GM19463 (cell line): Measurements from ENCODE around the gene ANXA8L1.
"Not testable (repeated sequence)": the region's sequence is repeated elsewhere in the genome, so short reads cannot be mapped to it uniquely, and the experiment has no call there.

Source experiments
- ATAC-seq: cut with Tn5 transposase; IDR thresholded peaks from one replicate; pipeline ENCODE4 v1.9.1; 2021; ENCODE audit warnings: mild to moderate bottlenecking, moderate library complexity; ENCODE audit not compliant: unreplicated experiment

ANXA8L1 gene

DNA sequence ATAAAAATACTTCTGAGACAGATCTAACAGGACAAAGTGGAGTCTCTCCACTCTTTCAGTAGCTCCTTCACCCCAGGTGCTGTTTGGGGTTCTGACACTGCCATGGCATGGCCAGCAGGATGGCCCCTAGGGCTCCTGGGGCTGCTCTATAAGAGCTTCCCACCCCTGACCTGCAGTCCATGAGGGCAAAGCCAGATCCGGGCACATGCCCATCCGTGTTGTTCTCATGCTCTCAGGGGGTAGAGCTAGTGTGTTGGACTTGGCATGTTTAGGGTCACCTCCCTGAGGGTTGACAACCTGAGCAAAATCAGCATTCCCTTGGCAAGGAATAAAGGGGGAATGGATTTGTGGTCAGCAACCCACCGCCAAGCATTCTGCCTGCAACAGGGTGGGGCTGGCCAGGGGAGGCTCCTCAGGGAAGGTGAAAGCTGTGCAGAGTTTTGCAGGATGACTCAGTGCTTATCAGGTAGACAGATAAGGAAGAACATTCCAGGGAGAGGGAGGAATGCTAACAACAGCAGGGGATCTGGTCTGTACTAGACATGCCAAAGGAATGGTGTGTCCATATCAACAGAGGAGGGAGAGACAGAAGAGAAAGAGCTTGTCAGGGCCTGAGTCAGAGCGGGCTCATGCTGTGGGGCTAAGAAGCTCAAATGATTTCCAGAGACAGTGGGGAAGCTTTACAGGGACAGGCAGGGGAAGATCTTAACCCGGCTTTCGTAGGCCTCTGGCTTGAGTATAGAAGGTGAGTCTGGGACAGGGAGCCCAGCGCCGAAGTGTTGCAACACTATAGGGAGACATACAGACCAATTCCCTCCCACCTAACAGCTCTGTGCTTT lies 21.1 kb downstream of the ANXA8L1 start:
- not testable (repeated sequence) for ATAC-seq

DNA sequence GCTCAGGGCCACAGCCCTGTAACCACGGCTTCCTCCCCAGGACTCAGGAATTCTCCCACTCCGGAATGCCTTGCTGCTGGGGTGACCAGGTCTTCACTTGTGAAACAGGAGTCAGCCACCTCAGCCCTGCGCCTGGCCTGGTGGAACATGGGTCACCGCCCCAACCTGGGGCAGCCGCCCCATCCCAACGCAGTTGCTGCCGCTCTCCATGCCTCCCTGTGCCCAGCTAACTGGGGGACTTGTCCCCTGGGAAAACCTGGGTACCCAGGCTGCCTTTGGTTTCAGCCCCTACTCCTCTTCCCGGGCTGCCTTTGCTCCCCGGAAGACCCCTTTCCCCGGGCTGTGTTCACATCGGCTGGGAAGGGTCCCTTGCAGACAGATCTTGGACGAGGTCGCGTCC lies 22.2 kb downstream of the ANXA8L1 start:
- not testable (repeated sequence) for ATAC-seq

DNA sequence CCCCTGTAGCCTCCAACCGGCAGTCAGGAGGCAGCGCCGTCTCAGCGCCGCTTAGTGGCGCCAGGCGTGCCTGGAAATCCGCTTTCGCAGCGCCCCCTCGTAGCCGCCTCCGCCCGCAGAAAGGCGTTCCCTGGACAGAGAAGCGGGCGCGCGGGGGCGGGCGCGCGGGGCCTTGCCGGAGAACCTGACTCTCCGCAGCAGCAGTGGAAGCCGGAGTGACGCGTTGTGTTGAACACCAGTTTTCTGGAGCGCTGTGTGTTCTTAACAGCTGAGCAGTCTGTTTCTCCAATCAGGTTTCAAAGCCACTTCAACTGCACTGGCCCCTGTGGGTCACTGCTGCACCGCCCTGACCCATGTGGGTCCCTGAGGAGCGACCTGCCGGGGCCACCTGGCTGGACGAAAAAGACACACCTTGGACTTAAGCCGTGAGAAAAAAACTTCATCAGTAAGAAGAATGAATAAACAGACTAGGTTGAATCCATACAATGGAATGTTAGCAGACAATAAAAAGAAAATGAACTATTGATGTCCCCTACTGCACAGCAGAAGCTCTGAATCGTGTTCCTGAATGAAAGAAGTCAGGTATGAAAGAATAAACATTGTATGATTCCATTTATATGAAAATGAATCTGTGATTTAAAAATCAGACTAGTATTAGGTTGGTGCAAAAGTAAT lies 22.8 kb downstream of the ANXA8L1 start:
- ATAC-seq: peak; percentile 54

DNA sequence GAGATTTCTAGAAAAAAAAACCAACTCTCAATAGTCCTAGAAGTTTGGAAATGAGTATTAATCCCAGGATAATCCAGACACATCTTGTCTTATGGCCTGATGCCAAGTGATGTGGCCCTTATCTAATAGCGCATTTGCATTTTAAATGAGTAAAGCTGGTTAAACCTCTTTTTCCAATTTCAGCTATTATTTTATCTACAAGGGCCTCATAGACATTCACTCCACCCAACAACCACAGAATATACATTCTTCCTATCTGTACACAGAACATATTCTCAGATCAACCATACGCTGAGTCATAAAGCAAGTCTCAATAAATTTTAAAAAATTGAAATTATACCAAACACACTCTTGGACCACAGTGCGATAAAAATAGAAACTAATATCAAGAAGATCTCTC lies 34.0 kb downstream of the ANXA8L1 start:
- not testable (repeated sequence) for ATAC-seq

DNA sequence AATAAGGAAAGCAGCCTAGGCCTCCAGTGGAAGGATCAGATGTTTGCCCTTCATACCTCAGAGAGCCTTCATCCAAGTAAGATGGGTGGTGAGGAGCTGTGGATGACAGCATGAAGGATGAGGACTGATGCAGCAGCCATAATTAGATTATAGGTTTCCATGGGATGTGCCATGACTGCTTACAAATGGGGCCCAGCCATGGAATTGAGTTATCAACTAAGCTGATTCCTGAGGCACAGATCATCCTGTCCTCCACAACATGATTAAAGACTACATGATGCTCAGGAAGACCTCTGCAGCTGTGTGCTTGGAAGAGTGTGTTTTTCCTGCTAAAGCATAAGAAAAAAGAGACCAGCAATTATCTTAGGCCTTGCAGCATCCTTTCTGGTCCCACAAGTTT lies 35.5 kb downstream of the ANXA8L1 start:
- ATAC-seq: not testable (repeated sequence)

DNA sequence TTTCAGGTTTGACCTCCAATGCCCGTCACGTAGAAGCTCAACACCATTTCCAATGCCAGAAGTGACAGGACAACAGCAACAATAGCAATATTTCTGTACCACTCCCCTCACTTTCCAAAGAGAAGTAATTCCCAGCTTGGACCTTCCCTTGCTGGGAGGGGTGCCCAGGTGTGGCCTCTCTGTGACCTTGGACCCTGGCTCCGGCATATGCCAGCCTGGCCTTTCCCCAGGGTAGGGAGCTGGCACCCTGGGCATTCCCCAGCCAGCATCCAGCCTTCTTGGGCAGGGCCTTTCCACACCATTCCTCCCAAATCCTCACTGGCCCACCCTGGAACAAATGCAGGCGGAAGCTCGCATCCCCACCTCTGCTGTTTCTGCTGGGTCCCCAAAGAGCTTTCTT lies 37.1 kb downstream of the ANXA8L1 start:
- ATAC-seq: not testable (repeated sequence)

DNA sequence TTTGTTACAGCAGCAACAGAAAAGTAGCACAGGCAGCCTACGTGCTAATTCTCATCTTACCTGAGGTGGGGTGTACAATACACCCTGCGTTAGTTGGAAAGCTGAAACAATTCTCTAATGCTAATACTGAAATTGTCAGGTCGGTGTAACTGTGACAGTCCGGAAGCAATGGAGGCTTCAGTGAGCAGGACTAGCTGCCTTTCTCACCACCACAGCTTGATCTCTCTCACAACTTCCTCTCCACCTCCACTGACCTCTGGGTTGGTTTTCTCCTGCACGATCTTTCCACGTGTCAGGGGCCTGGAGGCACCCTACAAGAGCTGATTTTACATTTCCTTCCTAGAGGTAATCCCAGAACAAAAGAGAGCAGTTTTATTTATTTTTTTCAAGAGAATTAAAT lies 39.7 kb downstream of the ANXA8L1 start:
- ATAC-seq: not testable (repeated sequence)

DNA sequence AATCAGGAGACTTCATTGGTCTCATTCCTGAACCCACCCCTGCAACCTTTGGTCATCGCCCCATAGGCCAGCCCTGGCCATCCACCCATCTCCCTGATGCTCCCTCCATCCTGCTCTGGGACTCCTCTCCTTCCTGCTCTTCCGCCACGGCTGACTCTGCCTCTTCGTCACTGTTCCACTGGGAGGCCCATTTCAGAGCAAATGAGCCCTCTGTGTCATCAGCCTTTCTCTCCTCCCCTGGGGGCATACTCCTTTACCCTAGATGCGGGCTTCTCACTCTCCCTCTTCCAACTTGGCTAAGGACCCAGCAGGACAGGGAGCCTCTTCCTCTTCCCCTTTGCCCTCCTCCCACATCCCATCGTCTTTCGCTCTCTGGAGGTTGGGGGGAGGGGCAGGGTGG lies 42.7 kb downstream of the ANXA8L1 start:
- ATAC-seq: not testable (repeated sequence)

DNA sequence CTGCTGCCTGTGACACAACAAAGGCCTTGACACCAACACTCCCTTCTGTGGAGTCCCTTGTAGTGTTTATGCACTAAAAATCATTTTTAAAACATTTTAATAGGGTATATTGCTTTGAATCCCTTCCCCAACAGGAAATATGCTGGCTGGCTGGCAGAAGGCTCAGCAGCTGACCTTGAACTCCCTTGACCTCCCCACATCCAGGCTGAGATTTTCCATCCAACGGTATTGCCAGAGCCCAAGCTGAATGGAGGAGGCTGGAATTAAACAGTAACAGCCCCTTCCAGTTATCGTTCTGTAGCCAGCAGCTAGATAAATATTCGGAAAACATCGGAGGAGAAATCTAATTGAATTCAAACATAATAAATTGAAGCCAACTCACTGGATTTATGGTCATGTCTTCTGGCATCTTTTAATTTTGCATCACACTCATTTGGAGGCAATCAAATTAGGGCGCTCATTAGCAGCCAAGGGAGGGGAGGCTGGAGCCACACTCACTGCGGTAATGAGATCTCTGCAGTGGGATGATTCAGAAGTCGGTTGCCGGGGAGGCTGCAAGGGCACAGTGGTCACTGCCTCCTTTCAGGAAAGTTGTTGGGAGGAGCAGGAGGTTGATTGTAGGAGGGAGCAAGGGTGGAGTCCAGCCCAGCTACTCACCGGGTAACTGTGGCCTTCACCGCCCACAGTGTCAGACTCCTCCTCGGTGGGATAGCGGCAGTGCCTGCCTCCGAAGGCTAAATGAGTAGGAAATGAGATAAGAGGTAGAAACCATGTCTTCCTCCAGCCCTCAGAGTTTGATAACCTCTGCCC lies 44.2 kb downstream of the ANXA8L1 start:
- not testable (repeated sequence) for ATAC-seq

DNA sequence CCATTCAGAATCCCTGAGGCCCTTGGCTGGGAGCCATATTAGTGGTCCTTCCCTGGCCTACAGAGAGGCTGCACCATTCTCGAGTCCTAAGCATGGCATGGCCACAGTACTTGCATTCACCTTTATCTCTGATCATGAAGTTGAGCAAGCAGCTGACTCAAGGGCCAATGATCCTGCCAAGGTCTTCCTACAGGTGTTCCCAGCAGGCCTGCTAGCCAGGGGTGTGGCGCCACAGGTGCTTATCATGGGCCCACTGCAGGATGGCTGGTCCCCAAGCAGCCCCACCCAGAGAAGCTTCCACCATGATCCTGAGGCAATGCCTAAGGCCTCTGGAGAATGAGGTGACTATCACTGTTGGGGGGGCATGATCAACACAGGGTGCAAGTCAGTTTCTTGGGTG lies 48.0 kb downstream of the ANXA8L1 start:
- ATAC-seq: not testable (repeated sequence)

DNA sequence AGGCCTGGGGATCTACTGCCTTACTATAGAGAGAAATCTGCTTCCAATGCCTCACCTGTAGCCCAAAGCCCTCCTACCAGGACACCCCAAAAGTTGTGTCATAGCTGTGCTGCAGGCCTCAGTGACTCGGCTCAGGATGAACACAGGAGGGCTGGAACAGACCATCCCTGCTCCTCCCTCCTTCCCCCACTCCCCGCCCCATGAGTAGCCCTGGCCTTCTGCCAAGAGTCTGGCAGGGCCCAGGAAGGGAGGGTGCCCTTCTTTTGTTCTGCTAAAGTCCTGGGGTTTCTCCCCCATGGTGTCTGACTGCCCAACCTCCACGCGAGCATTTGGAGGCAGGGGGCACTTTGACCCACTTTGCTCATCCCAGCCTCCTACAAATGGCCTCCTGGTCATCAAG lies 65.4 kb downstream of the ANXA8L1 start:
- ATAC-seq: not testable (repeated sequence)
